Iris pigment epithelial cell (primary cell): ENCODE data around the gene DAZAP2.
A peak's percentile ranks its signal among the peaks of the same experiment; 100 is the strongest.

Experiments used
- DNase-seq: peaks from one replicate; pipeline ENCODE4 v3.0.0-alpha.2; 2011; ENCODE audit warnings: low read depth

Gene DAZAP2, protein sequence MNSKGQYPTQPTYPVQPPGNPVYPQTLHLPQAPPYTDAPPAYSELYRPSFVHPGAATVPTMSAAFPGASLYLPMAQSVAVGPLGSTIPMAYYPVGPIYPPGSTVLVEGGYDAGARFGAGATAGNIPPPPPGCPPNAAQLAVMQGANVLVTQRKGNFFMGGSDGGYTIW

DNA sequence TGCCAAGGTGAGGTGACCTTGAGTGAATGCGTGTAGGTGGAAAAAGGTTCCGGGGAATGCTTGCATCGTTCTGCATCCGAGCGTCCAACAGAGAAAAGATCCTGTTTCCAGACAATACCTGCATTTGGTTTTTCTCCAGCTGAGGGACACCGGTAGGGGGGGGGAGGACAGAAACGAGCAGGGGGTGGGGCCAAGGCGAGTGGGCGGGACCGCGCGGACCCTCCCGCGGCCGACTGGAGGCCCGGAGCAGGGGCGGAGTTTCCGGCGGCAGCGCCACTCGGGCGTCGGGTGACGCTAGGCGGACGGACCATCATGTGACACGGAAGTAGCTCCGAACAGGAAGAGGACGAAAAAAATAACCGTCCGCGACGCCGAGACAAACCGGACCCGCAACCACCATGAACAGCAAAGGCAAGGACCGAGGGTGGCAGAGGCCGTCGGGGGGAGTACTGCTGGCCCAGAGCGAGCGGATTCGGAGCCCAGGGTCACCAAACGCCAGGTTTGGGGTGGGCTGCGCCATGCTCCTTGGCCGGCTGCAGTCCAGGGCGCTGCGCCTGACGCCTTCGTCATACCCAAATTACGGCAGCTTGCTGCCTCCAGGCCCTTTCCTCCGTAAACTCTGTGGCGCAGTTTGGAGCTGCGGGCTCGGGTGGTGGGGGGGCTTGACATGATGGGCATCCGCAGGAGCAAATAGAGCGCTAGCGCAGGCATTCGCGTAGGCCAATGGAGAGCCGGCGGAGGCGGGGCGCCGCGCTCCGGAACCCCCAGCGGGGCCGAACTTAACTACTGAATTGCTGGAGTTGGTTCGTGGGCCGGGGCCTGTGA, at the start of gene DAZAP2:
Gene DAZAP2 (plus strand): TSS at position 317 of the 825 bp plus-strand sequence. CDS start 82 bp downstream, at position 399.
- DNase-seq: peak; percentile 94

- no peak for DNase-seq
Observed at GRCh38 chr12:51189790-51190355, 48.8 kb upstream of the DAZAP2 start.

DNA sequence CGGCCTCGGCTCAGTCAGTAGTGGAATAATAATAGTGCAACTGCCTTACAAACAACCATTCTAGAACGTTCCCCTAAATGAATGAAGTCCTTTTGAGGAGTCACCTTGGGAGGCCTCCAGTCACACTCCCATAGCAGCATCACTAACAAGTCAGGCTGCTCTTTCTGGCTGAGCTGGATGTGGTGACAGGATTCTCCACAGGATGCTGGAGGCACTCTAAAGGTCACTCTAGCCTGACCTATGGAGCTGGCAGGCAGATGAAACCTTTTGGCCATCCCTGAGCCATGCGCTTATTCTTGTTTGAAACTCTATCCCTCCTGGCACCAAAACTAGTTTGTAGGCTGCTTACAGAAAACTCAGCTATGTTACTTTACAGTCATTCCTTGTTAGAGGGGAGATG, 47.8 kb upstream of the DAZAP2 start:
- no peak for DNase-seq

DNA sequence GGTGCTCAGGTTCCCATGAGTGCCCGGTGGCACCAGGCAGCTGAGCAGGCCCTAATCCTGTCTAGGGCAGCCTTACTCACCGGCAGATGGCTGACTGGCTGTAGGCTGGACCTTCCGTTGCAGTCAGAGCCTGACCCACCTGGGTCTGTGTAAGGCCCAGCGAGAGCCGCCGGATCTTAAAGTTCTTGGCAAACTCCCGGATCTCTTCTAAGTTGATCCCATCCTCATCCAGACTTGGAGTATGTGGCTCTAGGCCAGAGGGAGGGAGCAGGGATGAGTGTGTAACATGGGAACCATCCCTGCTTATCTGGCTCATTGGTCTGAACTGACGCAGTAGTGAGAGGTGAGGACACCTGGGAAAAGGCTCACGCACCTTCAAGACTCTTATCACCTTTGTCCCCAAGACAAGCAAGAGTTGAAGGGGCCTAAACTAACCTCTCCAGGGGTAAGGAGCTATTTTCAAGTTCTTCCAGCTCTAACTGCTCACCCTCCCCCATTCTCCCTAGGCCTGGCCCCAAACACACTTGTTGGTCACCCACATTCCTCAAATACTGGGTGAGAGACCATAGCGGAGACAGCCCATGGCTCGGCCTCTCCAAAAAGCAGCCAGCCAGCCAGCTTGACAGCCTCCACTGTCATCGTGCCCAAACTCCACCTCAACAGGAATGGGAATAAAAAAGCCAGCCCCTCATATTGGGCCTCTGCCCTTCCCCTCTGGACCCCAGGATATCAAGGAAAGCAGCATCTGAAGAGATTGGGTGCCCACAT, 46.9 kb upstream of the DAZAP2 start:
- DNase-seq: no peak

DNA sequence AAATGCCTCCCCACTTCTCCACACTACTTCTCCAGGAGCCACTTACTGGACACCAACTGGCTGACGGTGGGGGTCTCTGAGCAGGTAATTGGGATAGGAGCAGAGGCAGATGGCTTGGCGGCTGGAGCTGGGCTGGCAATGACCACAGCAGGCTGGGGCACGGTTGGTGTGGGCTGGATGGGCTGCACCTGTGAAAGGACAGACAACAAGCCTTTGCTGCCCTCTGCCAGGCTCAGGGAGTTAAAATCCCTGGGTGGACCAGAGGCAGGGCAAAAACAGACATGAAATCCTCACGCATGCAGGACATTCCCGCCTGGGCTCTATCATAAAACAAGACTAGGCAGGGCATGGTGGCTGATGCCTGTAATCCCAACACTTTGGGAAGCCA, 46.3 kb upstream of the DAZAP2 start:
- DNase-seq: no peak

DNA sequence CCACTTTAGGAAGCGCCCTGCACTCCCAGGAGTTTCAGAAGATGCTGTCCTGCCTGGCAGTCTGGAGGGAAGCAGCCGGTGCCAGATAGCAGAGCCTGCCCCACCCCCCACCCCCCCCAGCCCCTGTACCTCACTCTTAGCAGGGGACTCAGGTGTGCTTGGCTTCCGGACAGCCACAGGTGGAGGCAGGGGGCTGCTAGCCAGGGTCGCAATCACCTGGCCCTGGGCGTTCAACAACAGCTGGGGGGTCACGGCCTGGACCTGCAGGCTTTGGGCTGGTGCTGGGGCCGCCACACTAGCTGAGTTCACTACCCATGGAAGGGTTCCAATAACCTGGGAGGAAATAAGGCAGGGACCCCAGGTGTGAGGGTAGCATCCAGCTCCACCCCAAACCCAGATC, 42.8 kb upstream of the DAZAP2 start:
- no peak for DNase-seq

DNA sequence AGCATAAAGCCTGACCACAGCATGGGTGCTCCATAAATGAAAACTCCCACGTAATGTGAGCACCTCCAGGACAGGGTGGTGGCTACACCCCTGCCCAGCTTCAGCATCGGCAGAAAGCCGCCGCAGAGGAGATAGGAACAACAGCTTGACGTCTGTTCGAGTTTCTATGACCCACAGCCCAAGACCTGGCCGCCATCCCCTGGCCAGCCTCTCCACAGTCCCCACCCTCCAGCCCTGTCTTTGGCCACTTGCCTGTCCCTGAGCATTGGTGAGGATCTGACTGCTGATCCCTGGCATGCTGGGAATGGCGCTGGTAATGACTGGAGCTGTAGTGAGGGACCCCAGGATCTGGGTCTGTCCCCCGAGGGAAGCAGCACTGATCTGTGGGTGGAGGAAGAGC, 42.1 kb upstream of the DAZAP2 start:
- DNase-seq: no peak

DNA sequence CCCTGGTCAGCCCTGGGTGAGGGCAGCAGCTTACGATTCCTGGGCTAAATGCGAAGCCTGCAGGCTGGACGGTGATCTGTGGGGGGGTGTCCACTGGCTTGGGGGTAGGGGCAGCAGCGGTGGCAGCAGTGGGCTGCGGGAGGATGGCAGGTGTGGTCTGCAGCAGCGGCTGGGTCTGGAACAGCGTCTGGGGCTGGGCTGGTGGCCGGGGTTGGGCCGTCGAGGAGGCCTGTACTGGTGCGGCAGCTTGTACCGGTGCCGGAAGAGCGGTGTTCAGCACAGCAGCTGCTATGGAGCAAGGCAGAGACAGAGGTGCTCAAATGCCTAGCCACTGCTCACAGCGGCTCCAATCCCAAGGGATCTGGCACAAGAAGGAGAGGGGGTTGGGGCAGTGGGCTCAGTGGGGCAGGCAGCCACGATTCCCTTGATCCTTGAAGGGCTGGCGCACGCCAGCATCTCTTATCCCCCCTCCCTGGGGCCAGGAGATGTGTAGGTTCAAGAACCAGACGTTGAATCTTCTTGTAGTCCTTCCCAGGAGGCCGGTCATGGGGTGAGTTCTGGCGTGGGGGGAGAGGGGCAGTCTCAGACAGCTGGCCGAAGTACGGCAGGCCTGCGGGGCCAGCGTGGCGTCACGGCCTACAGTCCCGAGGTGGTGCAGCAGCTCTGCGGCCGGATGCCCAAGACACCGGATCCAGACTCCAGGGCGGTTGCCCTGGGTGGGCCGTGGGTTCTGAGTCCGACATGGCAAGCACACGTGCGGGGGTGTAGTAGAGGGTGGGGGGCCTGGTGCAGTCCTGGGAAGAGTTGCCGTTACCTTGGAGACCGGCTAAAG, 40.7 kb upstream of the DAZAP2 start:
- no peak for DNase-seq

DNA sequence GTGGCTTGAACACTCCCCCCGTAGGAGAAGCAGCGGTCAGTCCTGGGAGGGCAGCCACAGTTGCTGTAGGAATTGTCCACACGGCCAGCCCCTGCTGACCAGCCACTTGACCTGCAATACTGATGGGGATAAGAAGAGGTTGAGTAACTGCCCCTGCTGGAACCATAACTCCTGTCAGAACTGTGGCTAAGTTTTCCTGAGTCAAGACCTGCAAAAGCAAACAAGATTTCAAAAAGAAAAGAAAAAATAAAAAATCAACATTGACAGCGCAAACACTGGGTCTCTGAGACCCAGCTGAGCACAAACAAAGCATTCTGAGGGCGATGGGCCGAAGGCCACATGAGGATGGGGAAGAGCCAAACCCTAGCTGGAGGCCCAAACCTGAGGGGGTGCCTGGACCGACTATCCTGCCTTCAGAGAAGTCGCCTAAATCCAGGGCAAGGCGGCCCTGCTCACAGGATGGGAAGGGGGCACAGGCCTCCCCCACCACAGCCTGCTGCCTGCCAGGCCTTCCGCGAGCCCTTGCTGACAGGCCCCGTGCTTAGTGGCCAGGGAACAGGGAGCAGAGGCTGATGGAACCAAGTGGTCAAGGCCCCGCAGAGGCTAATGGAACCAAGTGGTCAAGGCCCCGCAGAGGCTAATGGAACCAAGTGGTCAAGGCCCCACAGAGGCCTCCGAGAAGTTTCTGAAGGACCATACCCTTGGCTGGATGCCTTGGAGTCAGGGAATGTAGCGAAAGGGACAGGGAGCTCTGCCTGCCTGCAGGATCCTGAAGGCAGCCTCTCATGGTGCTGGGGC, 39.9 kb upstream of the DAZAP2 start:
- DNase-seq: no peak

DNA sequence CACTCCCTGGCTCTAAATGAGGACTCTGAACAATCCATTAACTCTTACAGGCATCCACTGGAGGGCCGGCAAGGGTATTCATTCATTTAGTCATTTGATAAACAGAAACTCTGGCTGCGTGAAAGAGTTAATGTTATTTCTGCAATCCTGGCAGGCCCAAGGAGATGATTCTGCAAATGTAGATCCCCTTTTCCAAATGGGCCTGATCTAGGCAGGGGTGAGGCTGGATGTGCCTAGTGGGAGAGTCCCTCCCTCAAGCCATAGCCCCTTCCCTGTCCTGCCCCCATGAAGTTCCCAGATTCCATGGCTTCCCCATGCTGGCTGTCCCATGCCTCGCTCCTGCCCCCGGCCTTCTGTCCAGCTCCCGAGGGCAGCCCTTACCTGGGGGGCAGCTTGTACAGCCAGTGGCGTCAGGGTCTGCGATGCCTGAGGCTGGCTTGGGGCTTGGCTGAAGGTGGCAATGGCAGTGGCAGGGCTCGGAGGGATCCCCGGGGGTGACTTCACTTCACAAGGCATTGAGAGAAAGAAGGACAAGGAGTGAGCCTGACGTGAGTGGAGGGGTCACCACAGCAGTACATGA, 39.2 kb upstream of the DAZAP2 start:
- DNase-seq: no peak

GRCh38 chr12:51200156-51200555, 38.5 kb upstream of the DAZAP2 start:
- no peak for DNase-seq

GRCh38 chr12:51200806-51201205, 37.8 kb upstream of the DAZAP2 start:
- no peak for DNase-seq

GRCh38 chr12:51202718-51203117, 35.9 kb upstream of the DAZAP2 start:
- DNase-seq: no peak

DNA sequence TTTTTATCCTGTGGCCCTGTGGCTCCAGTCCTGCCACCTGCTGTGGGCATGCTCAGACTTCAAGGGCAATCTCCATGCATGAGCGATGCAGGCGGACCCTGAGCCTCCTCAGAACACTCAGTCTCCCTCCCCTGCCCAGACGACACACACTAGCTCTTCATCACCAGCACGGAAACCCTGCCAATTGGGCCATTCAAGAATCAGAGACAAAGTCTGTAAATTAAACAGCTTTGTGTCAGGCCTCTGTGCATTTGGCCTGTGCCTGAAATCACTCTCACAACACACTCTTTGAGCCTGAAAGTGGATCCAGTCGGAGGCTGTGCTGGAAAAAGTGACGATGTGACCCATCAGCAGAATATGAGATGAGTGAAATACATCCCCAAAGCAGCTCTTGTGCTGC, 33.3 kb upstream of the DAZAP2 start:
- DNase-seq: no peak

GRCh38 chr12:51208016-51208660, 30.5 kb upstream of the DAZAP2 start:
- no peak for DNase-seq

DNA sequence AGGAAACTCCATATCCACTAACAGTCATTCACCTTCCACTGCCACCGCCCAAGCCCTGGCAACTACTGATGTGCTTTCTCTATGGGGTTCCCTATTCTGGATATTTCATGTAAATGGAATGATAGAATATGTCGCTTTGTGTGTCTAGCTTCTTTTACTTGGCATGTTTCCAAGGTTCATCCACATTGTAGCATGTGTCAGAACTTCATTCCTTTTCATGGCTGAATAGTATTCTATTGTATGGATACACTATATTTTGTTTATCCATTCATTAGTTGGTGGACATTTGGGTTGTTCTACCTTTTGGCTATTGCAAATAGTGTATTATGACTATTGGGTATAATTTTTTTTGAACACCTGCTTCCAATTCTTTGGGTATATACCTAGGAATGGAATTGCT, 29.4 kb upstream of the DAZAP2 start:
- DNase-seq: no peak

- DNase-seq: no peak
Observed at GRCh38 chr12:51210690-51211395, 27.8 kb upstream of the DAZAP2 start.

- no peak for DNase-seq
Observed at GRCh38 chr12:51214895-51215294, 23.7 kb upstream of the DAZAP2 start.

- DNase-seq: no peak
Observed at GRCh38 chr12:51216642-51217041, 22.0 kb upstream of the DAZAP2 start.
